HEK293 (cell line): Measurements from ENCODE around the gene EXOG.

ENCODE experiments used
- CTCF ChIA-PET: fragments of 350-600 bp; formaldehyde crosslinking; extraction: SDS; loops from one replicate; lab custom pipeline; 2021; ENCODE audit warnings: antibody characterized with exemption; lab: Yijun Ruan, JAX
- POLR2A ChIA-PET: fragments of 300-600 bp; formaldehyde crosslinking; extraction: SDS; loops from one replicate; lab custom pipeline; 2020; ENCODE audit warnings: antibody characterized with exemption, inconsistent platforms; lab: Yijun Ruan, JAX
- H3K27ac ChIP-seq: fragments of 200-500 bp; sonication (Bioruptor generic); 2 replicates; pipeline ENCODE4 v1.5.1; 2014; ENCODE audit warnings: low read depth, low read length, control low read depth, inconsistent platforms; ENCODE audit errors: extremely low read depth
- H3K36me3 ChIP-seq, 2 experiments: fragments of 200-500 bp in 1 of 2; sonication (Bioruptor generic) in 1 of 2; 1 replicate in 1 of 2; 2 replicates in 1 of 2; pipeline ENCODE4 v1.5.1; 2014 to 2017; ENCODE audit warnings: inconsistent platforms in 2 of 2, low read length in 2 of 2; ENCODE audit not compliant: control insufficient read depth in 2 of 2, insufficient read depth in 1 of 2
- H3K4me1 ChIP-seq: fragments of 200-500 bp; sonication (Bioruptor generic); 2 replicates; pipeline ENCODE4 v1.5.1; 2014; ENCODE audit warnings: mild to moderate bottlenecking, low read length, inconsistent platforms; ENCODE audit not compliant: control insufficient read depth, insufficient read depth
- H3K4me3 ChIP-seq: 2 replicates; pipeline ENCODE4 v1.5.1; 2011; ENCODE audit warnings: low read depth, mild to moderate bottlenecking, control low read depth, low read length, moderate library complexity
- H3K9me3 ChIP-seq: fragments of 200-500 bp; sonication (Bioruptor generic); 2 replicates; pipeline ENCODE4 v1.5.1; 2014; ENCODE audit warnings: low read depth, low read length, inconsistent platforms; ENCODE audit not compliant: control insufficient read depth, insufficient read depth
- MZF1 ChIP-seq: fragments of 450-650 bp; formaldehyde crosslinking; IDR thresholded peaks from 2 replicates; pipeline ENCODE4 v1.5.1; 2017; ENCODE audit warnings: missing biosample characterization, missing genetic modification characterization, borderline replicate concordance
- ZBTB11 ChIP-seq: fragments of 450-650 bp; formaldehyde crosslinking; conservative IDR thresholded peaks from 2 replicates; pipeline ENCODE4 v1.5.1; 2016; ENCODE audit warnings: low read depth, missing biosample characterization, missing genetic modification characterization
- ZFP3 ChIP-seq: fragments of 450-650 bp; formaldehyde crosslinking; IDR thresholded peaks from 2 replicates; pipeline ENCODE4 v1.5.1; 2016; ENCODE audit warnings: low read depth, missing biosample characterization, missing genetic modification characterization
- ZNF2 ChIP-seq: fragments of 450-650 bp; formaldehyde crosslinking; IDR thresholded peaks from 2 replicates; pipeline ENCODE4 v1.5.1; 2016; ENCODE audit warnings: missing biosample characterization, missing genetic modification characterization
- ZNF324 ChIP-seq: fragments of 450-650 bp; formaldehyde crosslinking; IDR thresholded peaks from 2 replicates; pipeline ENCODE4 v1.5.1; 2016; ENCODE audit warnings: missing biosample characterization, missing genetic modification characterization
- ZNF416 ChIP-seq: fragments of 450-650 bp; formaldehyde crosslinking; IDR thresholded peaks from 2 replicates; pipeline ENCODE4 v1.5.1; 2016; ENCODE audit warnings: missing biosample characterization, missing genetic modification characterization
- ZNF521 ChIP-seq: fragments of 450-650 bp; formaldehyde crosslinking; IDR thresholded peaks from 2 replicates; pipeline ENCODE4 v1.5.1; 2017; ENCODE audit warnings: missing biosample characterization, mild to moderate bottlenecking, missing genetic modification characterization
- ZNF701 ChIP-seq: fragments of 450-650 bp; formaldehyde crosslinking; IDR thresholded peaks from 2 replicates; pipeline ENCODE4 v1.5.1; 2016; ENCODE audit warnings: missing biosample characterization, missing genetic modification characterization
- ZSCAN30 ChIP-seq: fragments of 450-650 bp; IDR thresholded peaks from 2 replicates; pipeline ENCODE4 v1.5.1; 2018; ENCODE audit warnings: missing biosample characterization, mild to moderate bottlenecking, missing genetic modification characterization, moderate library complexity
- TF ChIP-seq, protein P1 (sequence below): fragments of 450-650 bp; formaldehyde crosslinking; IDR thresholded peaks from 2 replicates; pipeline ENCODE4 v1.5.1; 2016; ENCODE audit warnings: missing biosample characterization, missing genetic modification characterization
- TF ChIP-seq, protein P2 (sequence below): fragments of 450-650 bp; formaldehyde crosslinking; IDR thresholded peaks from 2 replicates; pipeline ENCODE4 v1.5.1; 2016; ENCODE audit warnings: missing biosample characterization, missing genetic modification characterization

Gene EXOG

DNA sequence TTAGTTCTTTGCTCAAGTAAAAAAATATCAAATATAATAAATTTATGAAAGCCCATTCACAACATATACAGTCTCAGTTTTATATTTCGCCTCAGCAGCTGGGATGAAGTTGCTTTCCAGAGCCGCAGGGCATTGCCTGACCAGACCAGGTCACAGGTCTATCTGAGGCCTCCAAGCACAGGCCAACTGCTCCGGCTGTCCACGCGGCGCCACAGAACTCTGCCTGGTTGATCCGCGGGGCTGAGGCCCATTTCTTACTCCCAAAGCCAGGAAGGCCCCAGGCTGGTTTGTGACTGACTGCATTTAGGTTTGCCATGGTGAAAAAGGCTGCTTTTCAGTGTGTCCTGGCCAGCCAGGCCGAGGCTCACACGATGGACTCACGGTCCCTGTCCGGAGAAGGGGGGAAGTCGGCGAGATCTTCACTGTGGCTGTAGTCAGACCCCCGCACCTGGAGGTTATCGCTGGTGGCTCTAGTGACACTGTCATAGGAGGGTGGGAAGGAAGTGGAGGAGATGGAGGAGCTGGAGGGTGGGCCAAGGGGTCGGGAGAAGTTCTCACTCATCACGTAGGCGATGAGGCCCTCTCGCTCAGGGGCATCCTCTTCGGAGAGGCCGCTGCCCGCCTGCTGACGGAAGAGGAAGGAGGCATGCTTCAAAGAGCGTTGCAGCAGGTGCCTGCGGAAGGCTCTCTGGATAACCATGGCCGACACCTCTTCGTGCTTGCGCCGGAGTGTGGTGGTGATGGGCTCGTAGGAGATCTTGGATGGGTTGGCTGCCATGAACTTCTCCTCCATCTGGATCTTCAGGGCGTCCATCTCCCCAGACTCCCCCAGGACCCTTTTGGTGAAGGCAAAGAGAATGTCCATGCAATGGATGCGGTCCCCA lies 54.1 kb downstream of the EXOG start (continued):
- TF ChIP-seq ZBTB11 (tag by site-specific recombination) = no peak

DNA sequence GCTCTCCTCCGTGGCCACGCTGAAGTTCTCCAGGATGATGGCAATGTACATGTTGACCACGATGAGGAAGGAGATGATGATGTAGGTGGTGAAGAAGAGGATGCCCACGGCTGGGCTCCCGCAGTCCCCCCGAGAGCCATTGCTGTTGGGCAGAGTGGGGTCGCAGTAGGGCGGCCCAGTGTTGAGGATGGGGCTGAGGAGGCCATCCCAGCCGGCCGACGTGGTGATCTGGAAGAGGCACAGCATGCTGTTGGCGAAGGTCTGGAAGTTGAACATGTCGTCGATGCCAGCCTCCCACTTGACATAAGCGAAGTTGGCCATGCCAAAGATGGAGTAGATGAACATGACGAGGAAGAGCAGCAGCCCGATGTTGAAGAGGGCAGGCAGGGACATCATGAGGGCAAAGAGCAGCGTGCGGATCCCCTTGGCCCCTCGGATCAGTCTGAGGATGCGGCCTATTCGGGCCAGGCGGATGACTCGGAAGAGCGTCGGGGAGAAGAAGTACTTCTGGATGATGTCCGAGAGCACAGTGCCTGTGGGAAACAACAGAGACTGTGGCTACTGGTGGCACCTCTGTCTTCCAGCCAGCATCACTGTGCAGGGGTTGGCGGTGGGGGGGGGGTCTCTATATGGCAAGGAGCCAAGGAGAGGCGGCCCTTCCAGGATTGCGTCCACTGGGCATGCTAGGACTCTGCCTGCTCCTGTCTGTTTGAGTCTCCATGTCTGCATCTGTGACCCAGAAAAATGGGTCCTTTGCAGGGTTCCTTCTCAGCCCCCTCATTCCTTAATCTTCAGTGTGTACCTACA lies 55.1 kb downstream of the EXOG start:
- POLR2A ChIA-PET = no interaction called here
- TF ChIP-seq, protein P1, sequence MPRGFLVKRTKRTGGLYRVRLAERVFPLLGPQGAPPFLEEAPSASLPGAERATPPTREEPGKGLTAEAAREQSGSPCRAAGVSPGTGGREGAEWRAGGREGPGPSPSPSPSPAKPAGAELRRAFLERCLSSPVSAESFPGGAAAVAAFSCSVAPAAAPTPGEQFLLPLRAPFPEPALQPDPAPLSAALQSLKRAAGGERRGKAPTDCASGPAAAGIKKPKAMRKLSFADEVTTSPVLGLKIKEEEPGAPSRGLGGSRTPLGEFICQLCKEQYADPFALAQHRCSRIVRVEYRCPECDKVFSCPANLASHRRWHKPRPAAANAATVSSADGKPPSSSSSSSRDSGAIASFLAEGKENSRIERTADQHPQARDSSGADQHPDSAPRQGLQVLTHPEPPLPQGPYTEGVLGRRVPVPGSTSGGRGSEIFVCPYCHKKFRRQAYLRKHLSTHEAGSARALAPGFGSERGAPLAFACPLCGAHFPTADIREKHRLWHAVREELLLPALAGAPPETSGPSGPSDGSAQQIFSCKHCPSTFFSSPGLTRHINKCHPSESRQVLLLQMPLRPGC (tag by site-specific recombination) = no peak
- TF ChIP-seq MZF1 (tag by site-specific recombination) = no peak
- CTCF ChIA-PET = no interaction called here

DNA sequence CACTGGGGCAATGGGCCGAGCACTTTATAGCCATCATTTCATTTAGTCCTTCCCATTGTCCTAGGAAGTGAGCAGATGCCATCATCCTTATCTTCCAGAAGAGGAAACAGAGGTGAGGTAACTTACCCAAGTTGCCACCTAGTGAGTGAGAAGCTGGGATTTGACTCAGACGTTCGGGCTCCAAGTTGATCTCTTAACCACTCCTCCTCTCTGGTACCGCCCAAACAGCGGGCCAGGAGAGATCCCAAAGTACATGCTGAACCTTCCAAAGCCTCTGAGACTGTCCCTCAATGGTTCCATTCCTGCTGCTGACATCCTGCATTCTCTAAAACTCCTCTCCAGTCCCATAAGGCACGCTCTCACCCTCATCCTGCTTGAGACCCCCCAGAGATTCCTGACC lies 56.2 kb downstream of the EXOG start:
- Histone ChIP-seq H3K9me3 (no peaks in the 10 kb centered on the region), H3K4me1 (no peaks in the 10 kb centered on the region), H3K27ac (no peak overlapping the region), H3K36me3 (no peaks in the 10 kb centered on the region)
- POLR2A ChIA-PET = no interaction called here
- TF ChIP-seq ZNF701 (tag by site-specific recombination) (no peak), ZNF416 (tag by site-specific recombination) (no peak), ZSCAN30 (tag by site-specific recombination) (no peak), ZNF324 (tag by site-specific recombination) (no peak), ZFP3 (no peak), ZNF521 (tag by site-specific recombination) (no peak), ZNF2 (tag by site-specific recombination) (no peak)
- TF ChIP-seq, protein P2, sequence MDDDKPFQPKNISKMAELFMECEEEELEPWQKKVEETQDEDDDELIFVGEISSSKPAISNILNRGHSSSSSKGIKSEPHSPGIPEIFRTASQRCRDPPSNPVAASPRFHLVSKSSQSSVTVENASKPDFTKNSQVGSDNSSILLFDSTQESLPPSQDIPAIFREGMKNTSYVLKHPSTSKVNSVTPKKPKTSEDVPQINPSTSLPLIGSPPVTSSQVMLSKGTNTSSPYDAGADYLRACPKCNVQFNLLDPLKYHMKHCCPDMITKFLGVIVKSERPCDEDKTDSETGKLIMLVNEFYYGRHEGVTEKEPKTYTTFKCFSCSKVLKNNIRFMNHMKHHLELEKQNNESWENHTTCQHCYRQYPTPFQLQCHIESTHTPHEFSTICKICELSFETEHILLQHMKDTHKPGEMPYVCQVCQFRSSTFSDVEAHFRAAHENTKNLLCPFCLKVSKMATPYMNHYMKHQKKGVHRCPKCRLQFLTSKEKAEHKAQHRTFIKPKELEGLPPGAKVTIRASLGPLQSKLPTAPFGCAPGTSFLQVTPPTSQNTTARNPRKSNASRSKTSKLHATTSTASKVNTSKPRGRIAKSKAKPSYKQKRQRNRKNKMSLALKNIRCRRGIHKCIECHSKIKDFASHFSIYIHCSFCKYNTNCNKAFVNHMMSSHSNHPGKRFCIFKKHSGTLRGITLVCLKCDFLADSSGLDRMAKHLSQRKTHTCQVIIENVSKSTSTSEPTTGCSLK (tag by site-specific recombination) = no peak
- TF ChIP-seq, all 188 proteins: peak for 0
- CTCF ChIA-PET = no interaction called here
- H3K4me3 ChIP-seq = no peak overlapping the region

More for the DNA sequence above, 55.1 kb downstream of the EXOG start:
- H3K4me1 ChIP-seq = no peaks in the 10 kb centered on the region
- no peaks in the 10 kb centered on the region for H3K9me3 ChIP-seq
- H3K27ac ChIP-seq = no peak overlapping the region
- H3K36me3 ChIP-seq = no peaks in the 10 kb centered on the region
- H3K4me3 ChIP-seq = no peak overlapping the region
